GM23338 (cell line): ENCODE results near the gene TMPRSS6. TPM values are rescaled to one million over a fixed set of nuclear protein-coding genes. Genes with fewer than 3 reads are reported as not detected.
A peak's percentile ranks its signal among the peaks of the same experiment; 100 is the strongest.

Experiments used
- ATAC-seq: fragments of 200-7000 bp; cut with Tn5 transposase; 3 replicates; pipeline ENCODE4 v1.9.1; 2020
- DNase-seq: peaks from one replicate; pipeline ENCODE4 v3.0.0-alpha.2; 2015; ENCODE audit warnings: low spot score
- H2AFZ ChIP-seq: fragments of 200-600 bp; sonication (generic); 2 replicates; pipeline ENCODE4 v1.8.0; 2016; ENCODE audit warnings: antibody characterized with exemption, mild to moderate bottlenecking, moderate library complexity
- H3F3A ChIP-seq: fragments of 200-600 bp; sonication (generic); replicated peaks from 2 replicates; pipeline ENCODE4 v1.8.0; 2017; ENCODE audit warnings: antibody characterized with exemption, mixed run types, low read depth
- H3K27ac ChIP-seq: fragments of 200-600 bp; sonication (generic); 2 replicates; pipeline ENCODE4 v1.6.1; 2016; ENCODE audit warnings: low read depth
- H3K27me3 ChIP-seq: fragments of 200-600 bp; sonication (generic); 2 replicates; pipeline ENCODE4 v1.8.0; 2016; ENCODE audit warnings: mild to moderate bottlenecking, mixed run types, moderate library complexity; ENCODE audit not compliant: insufficient read depth
- H3K36me3 ChIP-seq: fragments of 200-600 bp; sonication (generic); 2 replicates; pipeline ENCODE4 v1.8.0; 2016; ENCODE audit warnings: mild to moderate bottlenecking; ENCODE audit not compliant: insufficient read depth
- H3K4me1 ChIP-seq: fragments of 200-600 bp; sonication (generic); 2 replicates; pipeline ENCODE4 v1.8.0; 2016; ENCODE audit warnings: mild to moderate bottlenecking, moderate library complexity; ENCODE audit not compliant: insufficient read depth
- H3K4me2 ChIP-seq: fragments of 200-600 bp; sonication (generic); 2 replicates; pipeline ENCODE4 v1.7.1; 2017; ENCODE audit warnings: mixed run types
- H3K4me3 ChIP-seq: fragments of 200-600 bp; sonication (generic); 2 replicates; pipeline ENCODE4 v1.6.1; 2016; ENCODE audit warnings: mixed run types
- H3K79me2 ChIP-seq: fragments of 200-600 bp; sonication (generic); replicated peaks from 2 replicates; pipeline ENCODE4 v1.8.0; 2017; ENCODE audit warnings: mild to moderate bottlenecking; ENCODE audit not compliant: insufficient read depth
- H3K9me2 ChIP-seq: fragments of 200-600 bp; sonication (generic); 2 replicates; pipeline ENCODE4 v1.8.0; 2017; ENCODE audit not compliant: insufficient read depth
- H4K20me1 ChIP-seq: fragments of 200-600 bp; sonication (generic); replicated peaks from 2 replicates; pipeline ENCODE4 v1.8.0; 2017; ENCODE audit warnings: mild to moderate bottlenecking; ENCODE audit not compliant: insufficient read depth
- H3K27ac Mint-ChIP-seq: 2 replicates; pipeline ENCODE4 v1.8.0; 2020; ENCODE audit warnings: inconsistent platforms, mild to moderate bottlenecking, moderate library complexity, mixed read lengths
- H3K27me3 Mint-ChIP-seq: 3 replicates; pipeline ENCODE4 v1.8.0; 2022; ENCODE audit warnings: low read depth, mild to moderate bottlenecking, moderate library complexity, mixed read lengths, inconsistent platforms; ENCODE audit not compliant: insufficient read depth, poor library complexity
- H3K36me3 Mint-ChIP-seq: 3 replicates; pipeline ENCODE4 v1.8.0; 2021; ENCODE audit warnings: low read depth, mild to moderate bottlenecking, inconsistent platforms, moderate library complexity, mixed read lengths
- H3K4me1 Mint-ChIP-seq: 3 replicates; pipeline ENCODE4 v1.8.0; 2020; ENCODE audit warnings: mild to moderate bottlenecking, inconsistent platforms, mixed read lengths
- H3K4me3 Mint-ChIP-seq: 3 replicates; pipeline ENCODE4 v1.8.0; 2021; ENCODE audit warnings: moderate library complexity, mild to moderate bottlenecking, inconsistent platforms, mixed read lengths
- H3K9me3 Mint-ChIP-seq: 3 replicates; pipeline ENCODE4 v1.8.0; 2020; ENCODE audit warnings: moderate library complexity, mild to moderate bottlenecking, inconsistent platforms, mixed read lengths
- EZH2 ChIP-seq: fragments of 200-600 bp; sonication (generic); IDR thresholded peaks from one replicate; pipeline ENCODE4 v1.8.0; 2017; ENCODE audit warnings: antibody characterized with exemption, mild to moderate bottlenecking, low read depth; ENCODE audit not compliant: unreplicated experiment
- NANOG ChIP-seq: IDR thresholded peaks from 2 replicates; pipeline ENCODE4 v1.6.1; 2016; ENCODE audit warnings: antibody characterized with exemption, borderline replicate concordance
- STAT1 ChIP-seq: IDR thresholded peaks from one replicate; pipeline ENCODE4 v1.6.1; 2016; ENCODE audit warnings: antibody characterized with exemption; ENCODE audit not compliant: unreplicated experiment
- ZNF114 ChIP-seq: fragments of 250-450 bp; sonication (Bioruptor Pico); IDR thresholded peaks from 2 replicates; pipeline ENCODE4 v1.5.0; 2020; ENCODE audit warnings: mild to moderate bottlenecking, moderate library complexity
- polyA plus RNA-seq: library from polyadenylated mRNA; unstranded; fragments of >200 nt; fragmentation: Nextera tagmentation; extraction: Ambion mirVana; gene quantifications from 2 replicates; pipeline ENCODE4 v1.2.1, GENCODE V29; 2016
- total RNA-seq: library from RNA; depleted of rRNA; stranded (reverse); fragments of >200 nt; shearing (Covaris generic); gene quantifications from 2 replicates; pipeline ENCODE4 v1.2.3, GENCODE V29; 2014
- TF ChIP-seq, protein P1 (sequence below): fragments of 250-450 bp; sonication (Bioruptor Pico); IDR thresholded peaks from 2 replicates; pipeline ENCODE4 v1.5.0; 2020; ENCODE audit warnings: mild to moderate bottlenecking, moderate library complexity
- TF ChIP-seq, protein P2 (sequence below), 2 experiments: fragments of 200-600 bp in 1 of 2; sonication (generic) in 1 of 2; conservative IDR thresholded peaks; 2 replicates each; pipeline versions ENCODE4 v1.5.1 to v1.6.1; 2016 to 2017; ENCODE audit warnings: antibody characterized with exemption in 2 of 2, low read depth in 2 of 2, mild to moderate bottlenecking in 2 of 2, moderate library complexity in 1 of 2

TMPRSS6 gene
- total and polyA plus RNA-seq, 2 experiments from 2014 or later: 0.13 TPM; not detected in 1

DNA sequence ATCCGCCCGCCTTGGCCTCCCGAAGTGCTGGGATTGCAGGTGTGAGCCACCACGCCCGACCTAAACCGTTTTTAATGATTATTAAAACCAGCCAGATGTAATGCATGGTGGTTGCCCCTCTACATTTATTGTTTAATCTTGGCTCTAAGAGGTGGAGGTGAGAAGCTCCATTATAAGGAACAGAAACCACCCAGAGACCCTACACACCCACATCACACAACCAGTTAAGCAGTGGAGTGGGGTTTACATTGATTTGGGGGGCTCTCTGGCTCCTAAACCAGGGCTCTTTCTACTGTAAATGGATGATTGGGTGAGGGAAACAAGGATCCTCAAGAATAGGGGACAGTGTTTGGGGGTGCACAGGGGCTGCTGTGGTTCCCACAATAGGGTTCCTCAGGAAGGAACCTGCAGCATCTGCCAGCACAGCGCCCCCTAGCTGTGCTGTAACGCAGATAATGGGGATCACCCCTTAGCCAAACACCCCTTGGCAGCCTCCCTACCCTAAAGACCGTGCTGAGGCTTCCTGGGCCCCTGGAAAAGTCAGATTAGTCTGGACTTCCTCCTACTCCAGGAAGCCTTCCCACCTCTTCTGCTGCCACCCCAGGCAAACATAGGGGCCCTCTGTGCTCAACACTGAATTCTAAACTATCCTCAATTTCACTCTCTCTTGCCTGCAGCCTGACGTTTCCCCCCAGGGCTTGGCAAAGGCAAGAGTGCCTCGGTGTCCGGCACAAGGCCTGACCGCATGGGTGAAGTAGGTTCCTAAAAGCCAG, 87.6 kb downstream of the TMPRSS6 start:
- peak; percentile 82 for DNase-seq
- ATAC-seq: peak; percentile 37
- peaks cover 12% of the 10 kb centered on the region; the same call in 1 of the 2 replicates for H3K4me1 ChIP-seq
- Mint-ChIP-seq H3K27ac (no peak overlapping the region), H3K4me1 (peaks cover 19% of the 10 kb centered on the region; the same call in 2 of the 3 replicates), H3K9me3 (no peaks in the 10 kb centered on the region), H3K4me3 (peak overlapping the region; percentile 49), H3K27me3 (peaks cover 16% of the 10 kb centered on the region), H3K36me3 (peaks cover 31% of the 10 kb centered on the region)
- TF ChIP-seq, protein P1, sequence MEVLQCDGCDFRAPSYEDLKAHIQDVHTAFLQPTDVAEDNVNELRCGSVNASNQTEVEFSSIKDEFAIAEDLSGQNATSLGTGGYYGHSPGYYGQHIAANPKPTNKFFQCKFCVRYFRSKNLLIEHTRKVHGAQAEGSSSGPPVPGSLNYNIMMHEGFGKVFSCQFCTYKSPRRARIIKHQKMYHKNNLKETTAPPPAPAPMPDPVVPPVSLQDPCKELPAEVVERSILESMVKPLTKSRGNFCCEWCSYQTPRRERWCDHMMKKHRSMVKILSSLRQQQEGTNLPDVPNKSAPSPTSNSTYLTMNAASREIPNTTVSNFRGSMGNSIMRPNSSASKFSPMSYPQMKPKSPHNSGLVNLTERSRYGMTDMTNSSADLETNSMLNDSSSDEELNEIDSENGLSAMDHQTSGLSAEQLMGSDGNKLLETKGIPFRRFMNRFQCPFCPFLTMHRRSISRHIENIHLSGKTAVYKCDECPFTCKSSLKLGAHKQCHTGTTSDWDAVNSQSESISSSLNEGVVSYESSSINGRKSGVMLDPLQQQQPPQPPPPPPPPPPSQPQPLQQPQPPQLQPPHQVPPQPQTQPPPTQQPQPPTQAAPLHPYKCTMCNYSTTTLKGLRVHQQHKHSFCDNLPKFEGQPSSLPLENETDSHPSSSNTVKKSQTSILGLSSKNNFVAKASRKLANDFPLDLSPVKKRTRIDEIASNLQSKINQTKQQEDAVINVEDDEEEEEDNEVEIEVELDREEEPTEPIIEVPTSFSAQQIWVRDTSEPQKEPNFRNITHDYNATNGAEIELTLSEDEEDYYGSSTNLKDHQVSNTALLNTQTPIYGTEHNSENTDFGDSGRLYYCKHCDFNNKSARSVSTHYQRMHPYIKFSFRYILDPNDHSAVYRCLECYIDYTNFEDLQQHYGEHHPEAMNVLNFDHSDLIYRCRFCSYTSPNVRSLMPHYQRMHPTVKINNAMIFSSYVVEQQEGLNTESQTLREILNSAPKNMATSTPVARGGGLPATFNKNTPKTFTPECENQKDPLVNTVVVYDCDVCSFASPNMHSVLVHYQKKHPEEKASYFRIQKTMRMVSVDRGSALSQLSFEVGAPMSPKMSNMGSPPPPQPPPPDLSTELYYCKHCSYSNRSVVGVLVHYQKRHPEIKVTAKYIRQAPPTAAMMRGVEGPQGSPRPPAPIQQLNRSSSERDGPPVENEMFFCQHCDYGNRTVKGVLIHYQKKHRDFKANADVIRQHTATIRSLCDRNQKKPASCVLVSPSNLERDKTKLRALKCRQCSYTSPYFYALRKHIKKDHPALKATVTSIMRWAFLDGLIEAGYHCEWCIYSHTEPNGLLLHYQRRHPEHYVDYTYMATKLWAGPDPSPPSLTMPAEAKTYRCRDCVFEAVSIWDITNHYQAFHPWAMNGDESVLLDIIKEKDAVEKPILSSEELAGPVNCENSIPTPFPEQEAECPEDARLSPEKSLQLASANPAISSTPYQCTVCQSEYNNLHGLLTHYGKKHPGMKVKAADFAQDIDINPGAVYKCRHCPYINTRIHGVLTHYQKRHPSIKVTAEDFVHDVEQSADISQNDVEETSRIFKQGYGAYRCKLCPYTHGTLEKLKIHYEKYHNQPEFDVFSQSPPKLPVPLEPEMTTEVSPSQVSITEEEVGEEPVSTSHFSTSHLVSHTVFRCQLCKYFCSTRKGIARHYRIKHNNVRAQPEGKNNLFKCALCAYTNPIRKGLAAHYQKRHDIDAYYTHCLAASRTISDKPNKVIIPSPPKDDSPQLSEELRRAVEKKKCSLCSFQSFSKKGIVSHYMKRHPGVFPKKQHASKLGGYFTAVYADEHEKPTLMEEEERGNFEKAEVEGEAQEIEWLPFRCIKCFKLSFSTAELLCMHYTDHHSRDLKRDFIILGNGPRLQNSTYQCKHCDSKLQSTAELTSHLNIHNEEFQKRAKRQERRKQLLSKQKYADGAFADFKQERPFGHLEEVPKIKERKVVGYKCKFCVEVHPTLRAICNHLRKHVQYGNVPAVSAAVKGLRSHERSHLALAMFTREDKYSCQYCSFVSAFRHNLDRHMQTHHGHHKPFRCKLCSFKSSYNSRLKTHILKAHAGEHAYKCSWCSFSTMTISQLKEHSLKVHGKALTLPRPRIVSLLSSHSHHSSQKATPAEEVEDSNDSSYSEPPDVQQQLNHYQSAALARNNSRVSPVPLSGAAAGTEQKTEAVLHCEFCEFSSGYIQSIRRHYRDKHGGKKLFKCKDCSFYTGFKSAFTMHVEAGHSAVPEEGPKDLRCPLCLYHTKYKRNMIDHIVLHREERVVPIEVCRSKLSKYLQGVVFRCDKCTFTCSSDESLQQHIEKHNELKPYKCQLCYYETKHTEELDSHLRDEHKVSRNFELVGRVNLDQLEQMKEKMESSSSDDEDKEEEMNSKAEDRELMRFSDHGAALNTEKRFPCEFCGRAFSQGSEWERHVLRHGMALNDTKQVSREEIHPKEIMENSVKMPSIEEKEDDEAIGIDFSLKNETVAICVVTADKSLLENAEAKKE: no peak
- no peak for TF ChIP-seq NANOG
- no peak for TF ChIP-seq STAT1
- no peak for TF ChIP-seq EZH2
- TF ChIP-seq, protein P2, sequence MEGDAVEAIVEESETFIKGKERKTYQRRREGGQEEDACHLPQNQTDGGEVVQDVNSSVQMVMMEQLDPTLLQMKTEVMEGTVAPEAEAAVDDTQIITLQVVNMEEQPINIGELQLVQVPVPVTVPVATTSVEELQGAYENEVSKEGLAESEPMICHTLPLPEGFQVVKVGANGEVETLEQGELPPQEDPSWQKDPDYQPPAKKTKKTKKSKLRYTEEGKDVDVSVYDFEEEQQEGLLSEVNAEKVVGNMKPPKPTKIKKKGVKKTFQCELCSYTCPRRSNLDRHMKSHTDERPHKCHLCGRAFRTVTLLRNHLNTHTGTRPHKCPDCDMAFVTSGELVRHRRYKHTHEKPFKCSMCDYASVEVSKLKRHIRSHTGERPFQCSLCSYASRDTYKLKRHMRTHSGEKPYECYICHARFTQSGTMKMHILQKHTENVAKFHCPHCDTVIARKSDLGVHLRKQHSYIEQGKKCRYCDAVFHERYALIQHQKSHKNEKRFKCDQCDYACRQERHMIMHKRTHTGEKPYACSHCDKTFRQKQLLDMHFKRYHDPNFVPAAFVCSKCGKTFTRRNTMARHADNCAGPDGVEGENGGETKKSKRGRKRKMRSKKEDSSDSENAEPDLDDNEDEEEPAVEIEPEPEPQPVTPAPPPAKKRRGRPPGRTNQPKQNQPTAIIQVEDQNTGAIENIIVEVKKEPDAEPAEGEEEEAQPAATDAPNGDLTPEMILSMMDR (conservative IDR thresholded peaks at IDR 0.05; ENCODE audit: low read depth in 2 of 2): peak; percentile 83 to 85
- no peak for TF ChIP-seq ZNF114
- H3K27ac ChIP-seq: no peak overlapping the region
- H3K27me3 ChIP-seq: no peaks in the 10 kb centered on the region
- H3F3A ChIP-seq: no peaks in the 10 kb centered on the region
- H3K9me2 ChIP-seq: no peaks in the 10 kb centered on the region
- no peak overlapping the region for H2AFZ ChIP-seq
- H3K4me2 ChIP-seq: no peak overlapping the region
- H3K79me2 ChIP-seq: peaks cover 39% of the 10 kb centered on the region
- H4K20me1 ChIP-seq: no peaks in the 10 kb centered on the region; the same call in 1 of the 2 replicates
- H3K4me3 ChIP-seq: no peak overlapping the region
- no peaks in the 10 kb centered on the region for H3K36me3 ChIP-seq
